ENCODE results near the gene SIPA1L3.

SIPA1L3 gene

DNA sequence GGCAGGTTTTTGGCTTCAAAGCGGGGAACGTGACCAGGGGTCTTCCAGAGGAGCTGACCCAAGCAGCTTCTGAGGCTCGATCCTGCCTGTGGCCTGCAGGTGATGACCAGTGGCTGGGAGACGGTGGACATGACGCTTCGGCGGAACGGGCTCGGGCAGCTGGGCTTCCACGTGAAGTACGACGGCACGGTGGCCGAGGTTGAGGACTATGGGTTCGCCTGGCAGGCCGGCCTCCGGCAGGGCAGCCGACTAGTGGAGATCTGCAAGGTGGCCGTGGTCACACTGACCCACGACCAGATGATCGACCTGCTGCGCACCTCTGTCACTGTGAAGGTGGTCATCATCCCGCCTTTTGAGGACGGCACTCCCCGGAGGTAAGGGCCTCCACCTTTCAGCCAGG is 223.4 kb downstream of the SIPA1L3 start:
- DNase-seq, result no peak

DNA sequence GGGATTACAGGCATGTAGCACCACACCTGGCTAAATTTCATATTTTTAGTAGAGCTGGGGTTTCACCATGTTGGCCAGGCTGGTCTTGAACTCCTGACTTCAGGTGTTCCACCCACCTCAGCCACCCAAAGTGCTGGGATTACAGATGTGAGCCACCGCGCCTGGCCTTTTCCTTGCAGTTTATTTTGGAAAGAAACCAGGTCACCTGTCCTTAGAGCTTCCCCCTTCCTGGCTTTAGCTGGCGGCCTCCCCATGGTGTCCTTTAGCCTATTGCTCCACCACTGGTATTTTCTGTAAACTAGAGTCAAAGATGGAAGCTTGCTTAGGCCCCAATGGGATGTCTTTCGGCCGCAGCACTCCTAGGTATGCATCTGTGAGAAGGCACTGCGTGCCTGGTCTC is 225.8 kb downstream of the SIPA1L3 start:
- no peak for DNase-seq

DNA sequence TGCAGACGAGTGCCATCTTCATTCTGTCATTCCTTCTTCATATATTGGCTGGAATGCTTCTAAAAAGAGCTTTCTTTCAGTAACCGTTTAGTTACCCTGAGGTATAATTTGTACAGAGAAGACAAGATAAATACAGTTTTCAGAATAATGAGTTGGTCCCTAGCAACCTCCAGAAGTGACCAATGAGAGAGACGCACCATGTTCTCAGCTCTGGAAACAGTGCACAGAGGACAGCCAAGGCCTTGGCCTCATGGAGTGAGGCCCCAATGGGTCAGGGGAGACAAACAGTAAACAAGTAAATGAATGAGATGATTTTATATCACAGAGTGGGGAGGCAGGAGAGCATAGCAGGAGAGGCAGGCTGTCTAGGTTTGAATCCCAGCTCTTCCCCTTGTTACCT is 226.3 kb downstream of the SIPA1L3 start:
- DNase-seq, result no peak

DNA sequence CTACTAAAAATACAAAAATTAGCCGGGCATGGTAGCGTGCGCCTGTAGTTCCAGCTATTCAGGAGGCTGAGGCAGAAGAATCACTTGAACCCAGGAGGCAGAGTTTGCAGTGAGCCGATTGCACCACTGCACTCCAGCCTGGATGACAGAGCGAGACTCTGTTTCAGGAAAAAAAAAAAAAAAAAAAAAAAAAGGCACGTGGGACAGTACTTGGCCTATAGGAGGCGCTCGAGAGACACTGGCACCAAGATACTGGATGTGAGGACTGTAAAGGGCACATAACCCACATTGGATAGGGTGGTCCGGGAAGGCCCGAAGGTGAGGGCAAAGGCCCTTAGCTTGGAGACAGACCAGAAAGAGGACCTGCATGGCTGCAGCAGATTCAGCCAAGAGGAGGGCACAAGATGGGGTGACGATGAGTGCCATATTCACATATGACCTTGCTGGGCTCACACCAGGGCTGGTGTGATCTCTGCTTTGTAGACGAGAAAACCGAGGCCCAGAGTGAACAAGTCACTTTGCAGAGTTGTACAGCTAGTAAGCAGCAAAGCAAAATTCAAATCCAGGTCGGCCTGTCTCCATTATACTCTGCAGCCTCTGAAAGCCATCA is 227.6 kb downstream of the SIPA1L3 start:
- peak; percentile 43 for DNase-seq

DNA sequence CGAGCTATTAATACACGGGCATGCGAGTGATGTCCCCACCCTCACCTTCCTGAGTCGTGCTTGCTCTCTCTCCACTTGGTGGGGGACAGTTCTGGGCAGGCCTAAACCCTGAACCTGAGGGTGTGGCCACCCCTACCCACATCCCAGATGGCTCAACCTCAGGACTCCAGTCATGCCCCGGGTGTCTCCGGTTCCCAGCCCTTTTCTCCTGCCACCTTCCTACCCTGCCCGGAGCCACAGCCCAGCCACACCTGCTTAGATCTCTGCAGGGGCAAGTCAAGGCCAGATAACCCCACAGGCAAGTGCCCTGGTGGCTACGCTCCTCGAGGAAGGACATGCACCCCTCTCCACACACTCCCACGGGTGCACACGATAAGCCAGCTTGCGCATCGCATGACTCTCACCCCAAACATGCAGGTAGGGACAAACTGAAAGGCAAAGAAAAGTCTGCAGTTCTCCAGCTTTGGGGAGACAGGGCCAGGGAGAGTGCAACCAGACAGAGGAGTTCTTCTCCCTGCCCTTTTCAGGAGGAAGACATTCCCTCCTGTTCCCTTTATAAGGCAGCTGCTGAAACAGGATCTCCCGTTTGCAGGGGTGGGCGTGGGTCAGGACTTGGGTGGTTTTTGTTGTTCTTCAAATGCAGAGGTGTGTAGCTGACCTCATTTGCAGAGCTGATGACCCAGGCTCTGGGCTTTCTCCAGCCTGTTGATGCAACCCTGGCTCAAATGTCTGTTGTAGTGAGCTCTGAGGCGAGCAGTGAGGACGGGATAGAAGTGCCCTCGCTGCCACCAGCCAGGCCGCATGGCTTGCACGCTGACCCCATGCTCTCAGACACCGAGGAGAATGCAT is 228.4 kb downstream of the SIPA1L3 start:
- DNase-seq, result no peak

DNA sequence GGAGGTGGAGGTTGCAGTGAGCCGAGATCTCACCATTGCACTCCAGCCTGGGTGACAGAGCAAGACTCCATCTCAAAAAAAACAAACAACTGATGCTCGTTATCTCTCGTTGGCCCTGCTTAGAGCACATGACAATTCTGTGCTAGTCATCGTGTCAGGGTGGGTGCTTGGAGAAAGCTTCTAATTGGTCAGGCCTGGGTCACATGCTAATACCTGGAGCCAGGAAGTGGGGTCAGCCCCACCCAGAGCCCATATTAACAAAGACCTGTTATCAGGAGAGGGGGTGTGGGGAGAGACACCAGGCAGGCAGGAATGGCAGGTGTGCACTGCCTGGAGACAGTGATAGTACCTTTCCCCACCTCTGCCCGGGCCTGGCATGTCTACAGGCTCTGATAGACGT is 232.1 kb downstream of the SIPA1L3 start:
- no peak for DNase-seq

DNA sequence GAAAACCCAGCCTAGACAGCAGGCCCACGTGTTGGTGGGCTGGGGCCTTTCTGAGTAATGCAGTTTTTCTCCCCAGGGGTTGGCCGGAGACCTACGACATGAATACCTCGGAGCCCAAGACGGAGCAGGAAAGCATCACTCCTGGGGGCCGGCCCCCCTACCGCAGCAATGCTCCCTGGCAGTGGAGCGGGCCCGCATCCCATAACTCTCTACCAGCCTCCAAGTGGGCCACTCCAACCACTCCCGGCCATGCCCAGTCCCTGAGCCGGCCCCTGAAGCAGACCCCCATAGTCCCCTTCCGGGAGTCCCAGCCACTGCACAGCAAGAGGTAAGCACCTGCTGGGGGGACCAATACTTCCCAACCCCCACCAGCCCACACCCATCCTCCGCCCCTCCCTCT is 234.1 kb downstream of the SIPA1L3 start:
- DNase-seq, result no peak

DNA sequence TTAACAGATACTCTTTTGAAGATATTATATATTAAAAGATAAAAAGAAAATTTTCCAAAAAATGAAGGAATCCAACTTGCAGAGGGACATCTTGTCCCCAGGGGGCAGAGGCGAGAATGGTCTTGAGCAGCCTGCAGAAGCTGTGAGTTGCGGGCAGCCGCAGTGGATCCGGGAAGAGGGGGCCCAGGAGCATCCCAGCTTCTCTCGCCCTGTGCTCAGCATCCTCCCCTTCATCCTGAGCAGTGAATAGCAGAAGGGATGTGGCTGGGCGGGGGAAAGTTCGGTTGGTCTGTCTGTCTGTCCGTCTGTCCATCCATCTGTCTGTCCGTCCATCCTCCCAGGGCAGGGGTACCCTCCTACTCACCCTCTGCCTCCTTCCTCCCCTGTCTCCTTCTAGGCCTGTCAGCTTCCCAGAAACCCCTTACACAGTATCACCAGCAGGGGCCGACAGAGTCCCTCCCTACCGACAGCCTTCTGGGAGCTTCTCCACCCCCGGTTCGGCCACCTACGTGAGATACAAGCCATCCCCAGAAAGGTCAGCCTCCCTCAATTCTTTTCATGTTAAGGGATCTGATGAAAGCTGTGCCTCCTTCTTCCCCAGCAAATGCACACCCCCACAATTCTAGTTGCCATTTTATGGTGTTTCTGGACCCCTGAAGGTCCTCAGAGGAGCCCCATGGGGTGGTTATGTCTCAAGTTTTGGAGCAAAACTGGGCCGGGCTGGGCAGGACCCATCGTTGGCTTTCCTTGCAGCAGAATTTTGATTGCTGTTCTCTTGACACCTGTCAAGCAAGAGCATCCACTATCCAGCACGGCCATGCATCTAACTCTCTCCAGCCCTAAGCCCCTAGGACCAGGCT is 235.4 kb downstream of the SIPA1L3 start:
- DNase-seq, result peak; percentile 55

DNA sequence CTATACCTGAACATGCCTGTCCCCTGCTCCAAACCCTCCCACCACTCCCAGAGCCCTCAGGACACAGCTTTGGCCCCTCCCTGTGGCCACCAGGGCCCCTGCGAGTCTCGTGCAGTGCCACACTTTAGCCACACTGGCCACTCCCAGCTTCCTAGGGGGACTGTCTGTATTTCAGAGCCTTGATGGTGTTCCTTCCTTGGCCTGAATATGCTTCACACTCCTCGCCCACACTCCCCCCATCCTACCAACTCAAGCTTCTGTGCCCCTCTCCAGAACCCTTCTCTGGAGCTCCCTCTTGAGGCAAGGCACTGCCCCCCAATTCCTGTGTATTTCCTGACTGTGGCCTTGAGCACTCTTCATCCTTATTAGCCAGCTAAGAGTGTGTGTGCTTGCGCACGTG is 236.8 kb downstream of the SIPA1L3 start:
- DNase-seq, result no peak

DNA sequence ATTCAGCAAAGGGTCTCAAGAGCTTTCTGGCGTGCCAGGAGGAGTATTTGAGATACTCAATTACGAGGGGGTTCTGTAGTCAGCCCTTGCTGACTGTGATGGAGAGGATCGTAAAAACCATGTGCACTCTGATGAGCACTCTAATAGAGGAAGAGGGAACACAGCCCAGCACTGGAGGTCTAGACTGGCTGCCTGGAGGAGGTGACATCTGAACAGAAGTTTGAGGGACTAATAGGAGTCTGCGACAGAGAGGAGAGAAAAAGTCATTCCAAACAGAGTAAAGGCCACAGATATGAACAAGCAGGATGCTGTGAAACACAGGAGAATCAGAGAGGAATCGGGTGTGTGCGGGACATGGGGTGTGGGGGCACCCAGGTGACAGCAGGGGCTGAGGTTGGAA is 237.7 kb downstream of the SIPA1L3 start:
- no peak for DNase-seq

DNA sequence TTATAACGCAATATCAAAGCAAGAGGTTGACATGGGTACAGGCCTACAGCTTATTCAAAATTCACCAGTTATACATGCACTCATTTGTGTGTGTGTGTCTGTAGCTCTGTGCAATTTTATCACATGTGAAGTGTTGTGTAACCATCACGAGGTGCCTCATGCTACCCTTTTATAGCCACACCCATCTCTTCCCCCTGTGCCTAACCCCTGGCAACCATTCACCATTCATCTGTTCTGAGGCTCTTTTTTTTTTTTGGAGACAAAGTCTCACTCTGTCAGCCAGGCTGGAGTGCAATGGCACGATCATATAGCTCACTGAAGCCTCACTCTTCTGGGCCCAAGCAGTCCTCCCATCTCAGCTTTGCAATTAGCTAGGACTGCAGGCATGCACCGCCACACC is 238.6 kb downstream of the SIPA1L3 start:
- DNase-seq, result no peak

DNA sequence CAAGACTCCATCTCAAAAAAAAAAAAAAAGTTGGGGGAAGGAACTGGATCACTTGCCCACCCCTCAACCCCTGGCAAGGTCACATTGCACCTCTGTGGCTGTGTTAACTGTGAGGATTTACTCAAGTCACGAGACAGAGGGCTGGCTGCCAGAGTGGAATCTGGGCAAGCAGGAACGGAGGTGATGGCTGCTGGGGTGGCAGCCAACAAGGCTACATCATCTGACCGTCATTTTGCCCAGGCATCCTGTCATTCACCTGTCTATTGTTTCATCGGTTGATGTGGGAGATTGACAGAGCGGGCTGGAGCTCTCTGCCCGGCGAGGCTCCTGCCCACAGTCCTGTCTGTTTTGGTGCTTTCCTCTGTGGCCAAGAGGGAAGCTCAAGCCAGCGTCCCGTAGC is 241.3 kb downstream of the SIPA1L3 start:
- DNase-seq, result no peak

DNA sequence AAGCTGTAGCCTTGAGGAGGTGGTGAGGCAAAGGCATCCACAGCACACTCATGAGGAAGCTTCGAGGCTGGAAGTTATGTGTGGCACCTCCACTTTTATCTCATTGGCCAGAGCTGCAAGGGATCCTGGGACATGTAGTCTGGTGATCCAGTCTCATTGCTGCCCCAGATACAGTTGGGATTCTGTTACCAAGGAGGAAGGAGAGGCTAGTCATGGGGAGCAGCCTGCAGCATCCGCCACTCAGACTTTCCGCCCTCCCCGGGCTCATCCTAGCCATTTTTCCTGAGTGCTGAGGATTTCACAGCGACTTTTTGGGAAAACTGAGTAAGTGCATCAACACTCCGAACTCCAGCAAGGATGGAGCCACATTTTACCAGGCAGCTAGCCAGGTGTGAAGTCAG is 242.7 kb downstream of the SIPA1L3 start:
- DNase-seq, result no peak

DNA sequence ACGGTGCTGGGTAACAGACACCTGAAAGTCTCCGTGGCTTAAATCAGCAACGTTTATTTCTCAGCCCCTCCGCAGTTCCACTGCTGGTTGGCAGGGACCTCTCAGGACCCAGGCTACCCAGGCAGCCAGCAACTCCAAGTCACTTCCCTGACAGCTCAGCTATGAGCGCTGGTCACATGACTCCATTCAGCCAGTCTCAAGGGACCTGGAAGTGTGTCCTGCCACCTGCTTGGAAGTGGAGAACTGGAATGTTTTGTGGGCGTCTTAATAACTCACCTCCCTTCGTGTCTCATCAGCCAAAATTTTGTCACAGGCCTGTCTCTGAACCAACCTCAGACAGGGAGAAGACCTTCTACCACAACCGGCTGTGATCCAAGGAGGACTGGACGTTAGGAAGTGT is 244.2 kb downstream of the SIPA1L3 start:
- DNase-seq, result no peak

DNA sequence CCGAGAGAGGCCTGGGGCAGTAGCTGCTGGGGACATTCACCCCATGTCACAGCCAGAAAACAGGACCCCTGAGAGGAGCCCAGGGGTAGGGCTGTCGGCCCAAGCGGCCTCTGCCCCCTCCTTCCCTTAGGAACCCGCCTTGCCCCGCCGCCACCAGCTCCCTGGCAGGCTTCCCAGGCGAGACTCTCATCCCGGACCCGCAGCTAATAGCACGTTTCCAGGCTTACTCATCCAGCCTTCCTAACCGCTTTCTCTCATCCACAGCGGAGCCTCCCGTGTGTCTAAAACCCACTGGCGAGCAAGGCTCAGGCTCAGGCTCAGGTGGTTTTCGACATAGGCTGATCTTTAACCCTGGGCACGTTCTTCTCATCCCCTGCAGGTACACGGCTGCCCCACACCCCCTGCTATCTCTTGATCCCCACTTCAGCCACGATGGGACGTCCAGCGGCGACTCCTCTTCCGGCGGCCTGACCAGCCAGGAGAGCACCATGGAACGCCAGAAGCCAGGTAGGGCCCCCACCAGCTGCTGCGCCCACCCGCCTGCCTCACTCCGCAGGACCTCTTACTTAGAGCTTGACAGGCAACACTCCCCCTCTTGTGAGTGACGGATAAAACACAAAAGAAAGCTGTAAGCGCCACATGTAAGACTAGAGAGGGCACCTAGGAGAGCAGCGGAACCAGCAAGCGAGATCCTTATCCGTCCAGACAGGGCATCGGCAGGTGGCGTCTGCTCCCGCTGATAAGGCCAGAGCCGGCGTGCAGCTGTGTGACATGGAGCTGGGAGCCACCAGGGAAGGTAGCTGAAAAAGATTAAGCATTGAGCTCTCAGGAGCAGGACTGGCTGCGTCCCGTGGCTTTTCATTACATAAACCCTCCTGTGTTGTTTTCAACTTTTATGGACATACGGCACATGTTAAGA is 245.7 kb downstream of the SIPA1L3 start:
- DNase-seq, result peak; percentile 35

DNA sequence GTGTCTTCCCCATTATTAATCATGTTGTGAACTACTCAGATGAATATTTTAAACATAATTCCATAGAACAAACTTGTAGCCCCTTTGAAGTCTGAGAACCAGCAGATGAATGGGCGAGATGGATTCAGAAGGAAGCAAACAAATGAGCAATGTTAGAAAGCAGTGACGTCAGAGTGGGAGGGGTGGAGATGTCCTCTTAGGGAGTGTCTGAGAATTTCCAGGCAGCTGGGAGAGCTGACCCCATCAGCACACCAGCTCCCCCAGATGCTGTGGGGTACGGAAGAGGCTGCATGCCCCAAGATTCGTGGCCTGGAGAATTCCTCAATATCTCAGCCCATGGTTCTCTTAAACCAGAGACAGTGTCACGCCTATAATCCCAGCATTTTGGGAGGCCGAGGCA is 248.4 kb downstream of the SIPA1L3 start:
- DNase-seq, result peak; percentile 27

DNA sequence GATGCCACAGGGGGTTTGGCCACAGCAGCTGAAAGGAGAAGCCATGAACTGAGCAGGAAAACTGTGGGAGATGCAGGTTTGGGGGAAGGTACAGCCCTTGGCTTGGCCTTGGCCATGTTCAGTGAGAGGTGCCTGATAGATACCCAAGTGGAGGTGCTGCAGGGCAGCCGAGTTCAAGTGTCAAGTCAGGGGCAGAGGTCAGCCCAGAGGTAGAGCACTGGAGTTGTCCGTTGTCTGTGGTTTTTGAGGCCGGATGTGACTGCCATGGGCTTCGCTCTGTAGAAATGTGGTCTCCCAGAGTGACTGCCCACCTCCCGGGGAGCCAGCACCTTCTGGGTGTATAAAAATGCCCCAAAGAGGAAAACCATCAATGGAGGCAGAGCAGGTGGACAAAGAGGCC is 251.7 kb downstream of the SIPA1L3 start:
- no peak for DNase-seq

DNA sequence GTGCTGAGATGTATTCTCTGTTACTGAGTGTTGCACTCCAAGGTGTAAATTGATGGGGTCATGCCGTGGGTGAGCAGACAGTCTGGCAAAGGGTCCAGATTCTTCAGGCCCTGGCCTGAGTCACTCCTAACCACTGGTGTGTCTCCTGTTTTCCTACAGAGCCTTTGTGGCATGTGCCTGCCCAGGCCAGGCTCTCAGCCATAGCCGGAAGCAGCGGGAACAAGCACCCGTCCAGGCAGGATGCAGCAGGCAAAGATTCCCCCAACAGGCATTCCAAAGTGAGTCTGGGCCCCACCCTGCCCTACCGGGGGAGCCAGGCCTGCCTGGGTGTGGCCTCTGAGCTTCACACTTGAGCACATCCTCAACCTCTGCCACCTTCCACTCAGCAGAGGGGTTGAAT is 255.1 kb downstream of the SIPA1L3 start:
- DNase-seq, result no peak

DNA sequence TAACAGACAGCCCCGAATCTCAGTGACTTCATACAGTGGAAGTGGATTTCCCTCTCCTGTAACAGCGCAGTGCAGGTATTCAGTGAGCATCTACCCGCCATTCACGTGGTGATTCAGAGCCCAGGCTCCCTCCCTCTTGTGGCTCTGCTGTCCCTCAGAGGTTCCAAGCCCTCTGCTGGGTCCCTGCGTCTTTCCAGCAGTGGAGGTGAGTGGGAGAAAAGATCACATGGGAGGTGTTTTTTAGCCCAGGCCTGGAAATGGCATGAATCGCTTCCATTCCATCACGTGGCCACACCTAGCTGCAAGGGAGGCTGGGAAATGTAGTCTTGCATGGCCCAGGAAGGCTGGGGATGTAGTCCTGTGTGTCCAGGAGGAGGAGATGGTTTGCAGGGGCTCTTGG is 255.6 kb downstream of the SIPA1L3 start:
- DNase-seq, result no peak

DNA sequence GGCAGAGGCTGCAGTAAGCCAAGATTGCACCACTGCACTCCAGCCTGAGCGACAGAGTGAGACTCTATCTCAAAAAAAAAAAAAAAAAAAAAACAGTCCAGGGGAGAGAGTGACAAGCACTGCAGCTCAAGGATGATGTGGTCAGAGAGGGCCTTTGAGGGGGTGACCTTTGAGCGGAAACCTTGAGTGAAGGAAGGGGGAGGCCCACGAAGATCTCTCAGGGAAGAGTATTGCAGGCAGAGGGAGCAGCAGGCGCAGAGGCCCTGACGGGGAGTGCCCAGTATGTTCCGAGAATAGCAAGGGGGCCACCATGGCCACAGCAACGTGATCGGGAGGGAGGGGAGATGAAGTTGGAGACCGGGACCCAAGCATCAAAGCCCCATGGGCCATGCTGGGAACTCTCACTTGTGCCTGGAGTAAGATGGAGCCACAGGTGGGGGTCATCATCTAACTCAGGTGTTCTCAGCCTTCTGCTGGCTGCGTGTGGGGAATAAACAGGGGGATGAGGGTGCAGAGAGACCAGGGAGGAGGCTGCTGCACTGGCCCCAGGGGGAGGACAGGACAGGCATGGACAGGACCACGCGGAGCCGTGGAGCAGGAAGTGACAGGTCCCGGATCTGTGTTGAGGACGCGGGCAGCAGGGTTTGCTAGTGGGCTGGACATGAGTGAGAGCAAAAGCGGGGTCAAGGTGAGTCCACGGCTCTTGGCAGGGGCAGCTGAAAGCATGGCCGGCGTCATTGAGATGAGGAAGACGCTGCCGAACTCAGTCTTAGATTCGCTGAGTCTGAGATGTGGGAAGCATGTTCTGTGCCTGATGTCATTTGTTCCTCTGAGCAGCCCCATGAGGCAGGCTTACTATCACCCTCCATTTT is 256.6 kb downstream of the SIPA1L3 start:
- DNase-seq, result no peak

DNA sequence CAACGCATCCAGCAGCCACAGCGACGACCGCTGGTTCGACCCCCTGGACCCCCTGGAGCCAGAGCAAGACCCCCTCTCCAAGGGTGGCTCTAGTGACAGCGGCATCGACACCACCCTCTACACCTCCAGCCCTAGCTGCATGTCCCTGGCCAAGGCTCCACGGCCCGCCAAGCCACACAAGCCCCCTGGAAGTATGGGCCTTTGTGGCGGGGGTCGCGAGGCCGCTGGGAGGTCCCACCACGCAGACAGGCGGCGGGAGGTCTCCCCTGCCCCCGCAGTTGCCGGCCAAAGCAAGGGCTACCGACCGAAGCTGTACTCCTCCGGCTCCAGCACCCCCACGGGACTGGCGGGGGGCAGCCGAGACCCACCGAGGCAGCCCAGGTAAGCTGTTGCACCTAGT is 257.5 kb downstream of the SIPA1L3 start:
- DNase-seq, result no peak

DNA sequence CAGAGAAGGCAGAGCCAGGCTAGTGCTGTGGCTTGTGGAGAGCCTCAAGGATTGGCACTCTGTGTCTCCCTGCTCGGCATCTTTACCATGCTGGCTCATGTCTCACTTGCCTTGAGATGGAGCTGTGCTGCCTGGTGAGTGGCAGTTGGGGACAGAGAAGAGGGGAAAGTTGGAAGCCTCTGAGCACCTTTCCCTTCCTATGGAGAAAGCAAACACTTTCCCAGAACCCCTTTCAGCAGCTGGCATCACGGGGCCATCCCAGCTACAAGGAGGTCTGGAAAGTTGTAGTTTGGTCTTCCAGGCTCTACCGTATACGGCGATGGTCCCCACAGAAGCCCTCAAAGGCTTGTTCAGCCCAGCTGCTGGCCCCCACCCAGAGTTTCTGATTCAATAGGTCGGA is 258.3 kb downstream of the SIPA1L3 start:
- DNase-seq, result no peak

Measured in fibroblast of skin of right biceps (primary cell).